Immature natural killer cell (primary cell): ENCODE measurements around the gene GALNT9. TPM values are rescaled to one million over a fixed set of nuclear protein-coding genes. Genes with fewer than 3 reads are reported as not detected.
A peak's percentile ranks its signal among the peaks of the same experiment; 100 is the strongest.

Experiments used
- DNase-seq, 3 donors: peaks; one replicate each; pipeline ENCODE4 v3.0.0; 2022; ENCODE audit warnings: mixed read lengths in 1 of 3
- H3K27ac Mint-ChIP-seq, 6 donors: one replicate each; pipeline ENCODE4 v1.8.0; 2020; ENCODE audit warnings: mixed read lengths in 6 of 6, mild to moderate bottlenecking in 5 of 6, inconsistent platforms in 4 of 6, moderate library complexity in 3 of 6
- H3K27me3 Mint-ChIP-seq, 3 donors: one replicate each; pipeline ENCODE4 v1.8.0; 2020 to 2021; ENCODE audit warnings: low read depth in 3 of 3, mild to moderate bottlenecking in 3 of 3, mixed read lengths in 3 of 3, moderate library complexity in 3 of 3, inconsistent platforms in 1 of 3
- H3K36me3 Mint-ChIP-seq, 3 donors: one replicate each; pipeline ENCODE4 v1.8.0; 2020; ENCODE audit warnings: mixed read lengths in 3 of 3, inconsistent platforms in 2 of 3, mild to moderate bottlenecking in 2 of 3
- H3K4me1 Mint-ChIP-seq, 2 donors: one replicate each; pipeline ENCODE4 v1.8.0; 2020; ENCODE audit warnings: inconsistent platforms in 2 of 2, mild to moderate bottlenecking in 2 of 2, mixed read lengths in 2 of 2, moderate library complexity in 1 of 2
- H3K4me3 Mint-ChIP-seq, 5 donors: one replicate each; pipeline ENCODE4 v1.8.0; 2020; ENCODE audit warnings: mild to moderate bottlenecking in 5 of 5, mixed read lengths in 5 of 5, inconsistent platforms in 3 of 5, moderate library complexity in 3 of 5
- H3K9me3 Mint-ChIP-seq, 6 donors: one replicate each; pipeline ENCODE4 v1.8.0; 2020; ENCODE audit warnings: mild to moderate bottlenecking in 6 of 6, mixed read lengths in 6 of 6, inconsistent platforms in 4 of 6, moderate library complexity in 3 of 6
- polyA plus RNA-seq, 3 donors: library from polyadenylated mRNA; unstranded; fragments of 300-500 nt; fragmentation: Illumina TruSeq; gene quantifications; one replicate each; pipeline ENCODE4 v1.2.3, GENCODE V29; 2021

The GALNT9 gene
- polyA plus RNA-seq, 3 donors from 2014 or later, result not detected

- DNase-seq, result no peak
- Mint-ChIP-seq H3K4me3 (no peak overlapping the region), H3K9me3 (peaks cover 0 to 1% (median 0%) of the 10 kb centered on the region in 6 donors), H3K4me1 (peaks cover 0 to 3% of the 10 kb centered on the region in 2 donors), H3K27me3 (peaks cover 3 to 7% (median 5%) of the 10 kb centered on the region in 3 donors), H3K27ac (no peak overlapping the region), H3K36me3 (no peaks in the 10 kb centered on the region)
Measured at GRCh38 chr12:132214161-132214476, 115.3 kb downstream of the GALNT9 start.

- DNase-seq, result no peak
- H3K9me3 Mint-ChIP-seq, result peaks cover 0 to 1% (median 0%) of the 10 kb centered on the region in 6 donors
- no peaks in the 10 kb centered on the region for H3K36me3 Mint-ChIP-seq
- peaks cover 3 to 10% (median 4%) of the 10 kb centered on the region in 3 donors for H3K27me3 Mint-ChIP-seq
- peak overlapping the region in 3 of 6 donors; percentile 46 to 68 (median 60) for H3K27ac Mint-ChIP-seq
- H3K4me1 Mint-ChIP-seq, result peaks cover 0 to 3% of the 10 kb centered on the region in 2 donors
- peak overlapping the region in 1 of 5 donors; percentile 3 for H3K4me3 Mint-ChIP-seq
Measured at GRCh38 chr12:132213359-132214160, 115.8 kb downstream of the GALNT9 start.

DNA sequence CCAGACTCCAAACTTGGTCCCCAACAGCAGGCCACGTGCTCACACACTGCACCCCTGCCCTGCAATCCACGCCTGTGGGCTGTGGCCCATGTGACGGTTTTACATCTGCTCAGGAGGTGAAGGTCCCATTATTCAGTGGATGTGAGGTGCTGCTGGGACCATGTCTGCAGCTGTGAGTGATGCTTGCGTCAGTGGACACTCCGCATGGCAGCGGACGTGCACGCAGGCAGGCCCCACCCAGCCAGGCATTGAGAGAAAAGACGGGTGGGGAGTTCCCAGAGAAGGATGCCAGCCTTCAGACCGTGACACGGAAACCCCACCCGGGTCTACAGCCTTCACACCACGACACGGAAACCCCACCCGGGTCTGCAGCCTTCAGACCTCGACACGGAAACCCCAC lies 117.6 kb downstream of the GALNT9 start:
- Mint-ChIP-seq H3K27ac (no peak overlapping the region), H3K4me1 (peaks cover 0 to 3% of the 10 kb centered on the region in 2 donors), H3K36me3 (no peaks in the 10 kb centered on the region), H3K9me3 (no peaks in the 10 kb centered on the region), H3K27me3 (peaks cover 2 to 8% (median 3%) of the 10 kb centered on the region in 3 donors), H3K4me3 (no peak overlapping the region)
- DNase-seq, result peak in 1 of 3 donors; percentile 27

DNA sequence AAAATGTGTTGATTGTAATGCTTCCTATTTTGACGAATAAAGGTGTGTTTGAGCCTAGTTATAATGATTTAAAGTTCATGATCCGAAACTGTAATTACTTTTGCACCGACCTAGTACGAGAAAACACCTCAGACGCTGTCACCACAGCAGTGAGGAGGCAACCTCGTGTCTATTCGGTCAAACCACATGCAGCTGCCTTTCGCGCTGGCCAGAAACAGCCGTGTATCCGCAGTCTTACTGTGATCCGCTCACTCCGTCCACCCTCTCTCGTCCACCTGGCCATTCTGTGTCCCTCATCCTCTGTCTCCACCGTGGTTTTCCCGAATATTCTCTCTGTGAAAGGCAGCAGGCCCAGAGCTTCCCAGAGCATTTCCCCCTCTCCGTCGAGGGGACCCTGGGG lies 118.1 kb downstream of the GALNT9 start:
- no peak for DNase-seq
- Mint-ChIP-seq H3K27me3 (peaks cover 2 to 9% (median 3%) of the 10 kb centered on the region in 3 donors), H3K4me1 (peaks cover 0 to 3% of the 10 kb centered on the region in 2 donors), H3K27ac (peak overlapping the region in 1 of 6 donors; percentile 30), H3K9me3 (no peaks in the 10 kb centered on the region), H3K36me3 (no peaks in the 10 kb centered on the region), H3K4me3 (no peak overlapping the region)

DNA sequence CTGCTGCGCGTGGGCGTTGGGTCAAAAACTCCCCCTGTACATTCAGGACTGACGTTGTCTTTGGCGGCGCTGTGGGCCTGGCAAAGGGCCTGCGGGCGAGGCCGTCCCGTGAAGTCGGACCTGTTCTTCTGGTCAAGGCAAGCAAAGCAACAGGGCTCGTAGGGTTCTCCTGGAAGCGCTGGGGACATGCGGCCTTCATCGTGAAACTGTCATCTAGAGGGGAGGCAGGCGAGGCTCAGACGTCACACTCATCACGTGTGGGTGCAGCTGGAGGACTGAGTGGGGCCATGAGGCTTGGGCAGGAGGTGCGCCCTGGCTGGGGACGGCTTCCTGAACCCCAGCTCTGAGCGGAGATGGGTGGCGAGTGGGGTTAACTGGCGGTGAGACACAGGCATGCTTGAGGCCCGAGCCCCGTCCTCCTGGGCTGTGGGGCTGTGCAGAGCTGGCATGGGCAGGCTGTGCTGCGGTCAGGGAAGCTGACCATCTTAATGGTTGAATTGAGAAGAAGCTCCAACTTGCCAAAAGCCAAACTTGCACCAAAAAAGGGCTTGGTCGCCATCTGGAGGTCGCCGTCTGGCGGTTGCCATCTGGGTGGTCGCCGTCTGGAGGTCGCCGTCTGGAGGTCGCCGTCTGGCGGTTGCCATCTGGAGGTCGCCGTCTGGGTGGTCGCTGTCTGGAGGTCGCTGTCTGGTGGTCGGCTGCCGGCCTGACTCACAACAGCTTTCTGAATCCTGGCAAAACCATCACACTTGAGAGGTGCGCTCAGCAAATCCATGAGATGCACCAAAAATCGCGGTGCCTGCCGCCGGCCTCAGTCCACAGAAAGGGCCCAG lies 119.0 kb downstream of the GALNT9 start:
- no peak for DNase-seq
- Mint-ChIP-seq H3K9me3 (no peaks in the 10 kb centered on the region), H3K4me1 (peaks cover 0 to 3% of the 10 kb centered on the region in 2 donors), H3K36me3 (no peaks in the 10 kb centered on the region), H3K27me3 (peaks cover 2 to 9% (median 5%) of the 10 kb centered on the region in 3 donors), H3K4me3 (no peak overlapping the region), H3K27ac (no peak overlapping the region)

DNA sequence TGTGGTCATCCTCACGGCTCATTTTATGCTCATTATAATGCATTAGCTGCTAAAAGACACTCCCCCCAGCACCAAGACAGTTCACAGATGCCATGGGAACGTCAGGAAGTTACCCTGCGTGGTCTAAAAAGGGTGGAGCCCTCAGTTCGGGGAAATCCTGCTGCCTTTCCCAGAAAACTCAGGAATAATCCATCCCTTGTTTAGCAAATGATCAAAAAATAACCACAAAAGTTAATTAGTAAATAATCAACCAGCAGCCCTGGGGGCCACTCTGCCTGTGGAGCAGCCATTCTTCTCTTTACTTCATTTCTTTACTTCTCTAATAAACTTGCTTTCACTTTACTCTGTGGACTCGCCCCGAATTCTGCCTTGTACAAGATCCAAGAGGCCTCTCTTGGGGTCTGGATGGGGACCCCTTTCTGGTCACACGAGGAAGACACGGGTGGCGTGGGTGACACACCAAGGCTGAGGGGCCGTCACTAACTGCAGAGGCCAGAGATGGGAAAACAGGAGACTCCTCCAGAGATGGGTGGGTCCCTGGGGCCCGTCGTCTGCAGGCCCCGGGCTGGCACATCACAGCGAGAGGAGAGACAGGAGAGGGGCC lies 119.7 kb downstream of the GALNT9 start:
- Mint-ChIP-seq H3K4me1 (peaks cover 0 to 3% of the 10 kb centered on the region in 2 donors), H3K36me3 (no peaks in the 10 kb centered on the region), H3K9me3 (no peaks in the 10 kb centered on the region), H3K27ac (no peak overlapping the region), H3K4me3 (no peak overlapping the region), H3K27me3 (peaks cover 5 to 9% (median 5%) of the 10 kb centered on the region in 3 donors)
- DNase-seq, result no peak

- Mint-ChIP-seq H3K27me3 (peaks cover 7 to 8% (median 8%) of the 10 kb centered on the region in 3 donors), H3K4me1 (peaks cover 0 to 2% of the 10 kb centered on the region in 2 donors), H3K36me3 (no peaks in the 10 kb centered on the region), H3K9me3 (no peaks in the 10 kb centered on the region), H3K4me3 (no peak overlapping the region), H3K27ac (no peak overlapping the region)
- no peak for DNase-seq
Measured at GRCh38 chr12:132208153-132208823, 121.1 kb downstream of the GALNT9 start.

GRCh38 chr12:132207083-132207775 lies 122.2 kb downstream of the GALNT9 start:
- Mint-ChIP-seq H3K27ac (no peak overlapping the region), H3K4me3 (no peak overlapping the region), H3K9me3 (no peaks in the 10 kb centered on the region), H3K27me3 (peaks cover 6 to 8% (median 7%) of the 10 kb centered on the region in 3 donors), H3K4me1 (no peaks in the 10 kb centered on the region), H3K36me3 (no peaks in the 10 kb centered on the region)
- no peak for DNase-seq

DNA sequence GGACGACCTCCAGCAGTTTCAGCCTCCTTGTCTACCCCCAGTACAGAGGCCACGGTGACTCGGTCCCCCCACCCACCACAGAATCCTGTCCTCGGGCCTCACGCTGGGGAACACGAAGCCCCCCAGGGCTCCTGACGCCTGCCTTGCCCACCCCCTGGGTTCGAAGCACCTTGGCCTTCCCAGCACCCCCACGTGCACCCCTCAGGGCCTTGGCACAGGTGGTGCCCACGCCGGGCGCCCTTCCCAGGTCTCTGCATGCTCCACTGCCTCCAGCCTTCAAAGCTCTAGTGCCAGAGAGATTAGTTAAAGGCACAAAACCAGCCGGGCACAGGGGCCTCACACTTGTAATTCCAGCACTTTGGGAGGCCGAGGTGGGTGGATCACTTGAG lies 123.3 kb downstream of the GALNT9 start:
- no peak overlapping the region for H3K4me3 Mint-ChIP-seq
- H3K27ac Mint-ChIP-seq, result no peak overlapping the region
- no peaks in the 10 kb centered on the region for H3K4me1 Mint-ChIP-seq
- peaks cover 6 to 7% (median 6%) of the 10 kb centered on the region in 3 donors for H3K27me3 Mint-ChIP-seq
- H3K36me3 Mint-ChIP-seq, result no peaks in the 10 kb centered on the region
- H3K9me3 Mint-ChIP-seq, result no peaks in the 10 kb centered on the region
- no peak for DNase-seq

- Mint-ChIP-seq H3K27me3 (peaks cover 5 to 6% (median 6%) of the 10 kb centered on the region in 3 donors), H3K36me3 (no peaks in the 10 kb centered on the region), H3K4me3 (no peak overlapping the region), H3K9me3 (no peaks in the 10 kb centered on the region), H3K4me1 (no peaks in the 10 kb centered on the region), H3K27ac (no peak overlapping the region)
- no peak for DNase-seq
Measured at GRCh38 chr12:132205271-132206045, 123.9 kb downstream of the GALNT9 start.

DNA sequence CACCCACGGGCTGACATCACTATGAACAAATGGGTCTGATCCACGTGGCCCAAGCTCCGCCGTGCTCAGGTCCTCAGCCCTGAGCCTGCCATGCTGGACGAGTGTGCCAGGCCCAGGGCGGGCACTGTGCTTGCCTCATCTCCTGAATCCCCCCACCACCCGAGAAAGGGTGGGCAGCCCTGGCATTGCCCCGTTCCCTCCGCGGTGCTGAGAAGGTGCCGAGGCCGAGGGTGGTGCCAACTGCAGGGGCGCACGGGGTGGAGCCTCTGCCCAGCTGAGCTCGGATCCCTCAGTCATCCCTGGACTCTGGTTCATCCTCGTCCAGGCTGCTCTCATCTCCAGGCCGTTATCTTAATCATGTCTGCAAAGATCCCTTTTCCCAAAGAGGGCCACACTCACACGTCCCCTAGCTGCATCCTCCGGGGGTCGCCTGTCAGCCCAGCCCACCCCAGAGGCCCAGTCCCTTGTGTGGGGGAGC lies 124.6 kb downstream of the GALNT9 start:
- no peaks in the 10 kb centered on the region for H3K4me1 Mint-ChIP-seq
- H3K27ac Mint-ChIP-seq, result no peak overlapping the region
- no peaks in the 10 kb centered on the region for H3K9me3 Mint-ChIP-seq
- H3K27me3 Mint-ChIP-seq, result peaks cover 5 to 6% (median 6%) of the 10 kb centered on the region in 3 donors
- no peak for DNase-seq
- no peak overlapping the region for H3K4me3 Mint-ChIP-seq
- H3K36me3 Mint-ChIP-seq, result no peaks in the 10 kb centered on the region

- Mint-ChIP-seq H3K4me3 (no peak overlapping the region), H3K27me3 (peaks cover 5 to 6% (median 6%) of the 10 kb centered on the region in 3 donors), H3K4me1 (no peaks in the 10 kb centered on the region), H3K27ac (no peak overlapping the region), H3K36me3 (no peaks in the 10 kb centered on the region), H3K9me3 (no peaks in the 10 kb centered on the region)
- no peak for DNase-seq
Measured at GRCh38 chr12:132204063-132204792, 125.2 kb downstream of the GALNT9 start.
